ENCODE measurements around the gene EPPIN.
A peak's percentile ranks its signal among the peaks of the same experiment; 100 is the strongest.

The EPPIN gene

GRCh38 chr20:45555198-45555597 is 8.0 kb upstream of the EPPIN start:
- Histone ChIP-seq H2AFZ (no peak overlapping the region), H3K27me3 (ENCODE audit: control insufficient read depth, insufficient read depth, low read length) (no peaks in the 10 kb centered on the region), H3K4me3 (ENCODE audit: low read depth, low read length) (no peak overlapping the region), H3K4me1 (no peaks in the 10 kb centered on the region), H3K36me3 (ENCODE audit: control insufficient read depth, insufficient read depth, low read length) (no peaks in the 10 kb centered on the region), H3K9ac (no peak overlapping the region), H3K9me3 (ENCODE audit: control insufficient read depth, low read length) (no peaks in the 10 kb centered on the region), H3K27ac (no peak overlapping the region), H3K4me2 (ENCODE audit: low read length) (no peak overlapping the region), H3K79me2 (no peaks in the 10 kb centered on the region)
- no peak for TF ChIP-seq CTCF (IDR thresholded peaks at IDR 0.05)

GRCh38 chr20:45552456-45552855 is 5.3 kb upstream of the EPPIN start:
- no peaks in the 10 kb centered on the region for H3K27me3 ChIP-seq (ENCODE audit: control insufficient read depth, insufficient read depth, low read length)
- no peak overlapping the region for H3K4me2 ChIP-seq (ENCODE audit: low read length)
- no peaks in the 10 kb centered on the region for H3K9me3 ChIP-seq (ENCODE audit: control insufficient read depth, low read length)
- H2AFZ ChIP-seq: no peak overlapping the region
- H3K4me1 ChIP-seq: no peaks in the 10 kb centered on the region
- H3K36me3 ChIP-seq (ENCODE audit: control insufficient read depth, insufficient read depth, low read length): no peaks in the 10 kb centered on the region
- no peak overlapping the region for H3K27ac ChIP-seq
- H3K9ac ChIP-seq: no peak overlapping the region
- no peaks in the 10 kb centered on the region for H3K79me2 ChIP-seq
- no peak for TF ChIP-seq CTCF (IDR thresholded peaks at IDR 0.05)
- no peak overlapping the region for H3K4me3 ChIP-seq (ENCODE audit: low read depth, low read length)

- Histone ChIP-seq H3K9me3 (ENCODE audit: control insufficient read depth, low read length) (no peaks in the 10 kb centered on the region), H3K4me3 (ENCODE audit: low read depth, low read length) (no peak overlapping the region), H3K9ac (no peak overlapping the region), H3K4me2 (ENCODE audit: low read length) (no peak overlapping the region), H3K36me3 (ENCODE audit: control insufficient read depth, insufficient read depth, low read length) (no peaks in the 10 kb centered on the region), H3K27ac (no peak overlapping the region), H3K4me1 (no peaks in the 10 kb centered on the region), H3K79me2 (no peaks in the 10 kb centered on the region), H2AFZ (no peak overlapping the region), H3K27me3 (ENCODE audit: control insufficient read depth, insufficient read depth, low read length) (no peaks in the 10 kb centered on the region)
- no peak for TF ChIP-seq CTCF (IDR thresholded peaks at IDR 0.05)
These were observed 3.6 kb upstream of the EPPIN start for GRCh38 chr20:45550765-45551164.

GRCh38 chr20:45548410-45548809 is 1.2 kb upstream of the EPPIN start:
- no peaks in the 10 kb centered on the region for H3K4me1 ChIP-seq
- H2AFZ ChIP-seq: no peak overlapping the region
- no peak overlapping the region for H3K4me2 ChIP-seq (ENCODE audit: low read length)
- no peak overlapping the region for H3K27ac ChIP-seq
- H3K9ac ChIP-seq: no peak overlapping the region
- no peaks in the 10 kb centered on the region for H3K9me3 ChIP-seq (ENCODE audit: control insufficient read depth, low read length)
- no peaks in the 10 kb centered on the region for H3K27me3 ChIP-seq (ENCODE audit: control insufficient read depth, insufficient read depth, low read length)
- no peaks in the 10 kb centered on the region for H3K36me3 ChIP-seq (ENCODE audit: control insufficient read depth, insufficient read depth, low read length)
- H3K79me2 ChIP-seq: no peaks in the 10 kb centered on the region
- H3K4me3 ChIP-seq (ENCODE audit: low read depth, low read length): no peak overlapping the region
- no peak for TF ChIP-seq CTCF (IDR thresholded peaks at IDR 0.05)

GRCh38 chr20:45545754-45546453 is 1.3 kb downstream of the EPPIN start:
- H3K4me2 ChIP-seq (ENCODE audit: low read length): no peak overlapping the region
- TF ChIP-seq CTCF (IDR thresholded peaks at IDR 0.05): peak; percentile 14
- H3K9me3 ChIP-seq (ENCODE audit: control insufficient read depth, low read length): no peaks in the 10 kb centered on the region
- H3K27ac ChIP-seq: no peak overlapping the region
- H3K4me3 ChIP-seq (ENCODE audit: low read depth, low read length): no peak overlapping the region
- no peak overlapping the region for H3K9ac ChIP-seq
- H3K4me1 ChIP-seq: no peaks in the 10 kb centered on the region
- no peak overlapping the region for H2AFZ ChIP-seq
- no peaks in the 10 kb centered on the region for H3K36me3 ChIP-seq (ENCODE audit: control insufficient read depth, insufficient read depth, low read length)
- H3K79me2 ChIP-seq: no peaks in the 10 kb centered on the region
- no peaks in the 10 kb centered on the region for H3K27me3 ChIP-seq (ENCODE audit: control insufficient read depth, insufficient read depth, low read length)

Measured in parathyroid adenoma (tissue), 2 donors.